Amniotic stem cell (primary cell): ENCODE results near the gene YOD1.

ENCODE experiments used
- DNase-seq: peaks from one replicate; lab custom pipeline; 2025; lab: John Stamatoyannopoulos, UW

The YOD1 gene

GRCh38 chr1:207051191-207051943 lies at the start of gene YOD1:
YOD1 (minus strand) TSS chr1:207051208; CDS start chr1:207051030, 178 bp downstream.
- DNase-seq: no peak

GRCh38 chr1:207097871-207098324 lies 46.9 kb upstream of the YOD1 start:
- DNase-seq: no peak

- DNase-seq: no peak
These were observed 42.9 kb upstream of the YOD1 start for GRCh38 chr1:207093944-207094343.

GRCh38 chr1:207091200-207091908 lies 40.3 kb upstream of the YOD1 start:
- no peak for DNase-seq

- no peak for DNase-seq
These were observed 38.8 kb upstream of the YOD1 start for GRCh38 chr1:207089627-207090355.

GRCh38 chr1:207088701-207089626 lies 38.0 kb upstream of the YOD1 start, which contains the start of gene C4BPB:
C4BPB (plus strand) TSS chr1:207088860; CDS start chr1:207089532, 672 bp downstream.
- no peak for DNase-seq

GRCh38 chr1:207088161-207088560 lies 37.2 kb upstream of the YOD1 start:
- no peak for DNase-seq

GRCh38 chr1:207085887-207086286 lies 34.9 kb upstream of the YOD1 start:
- no peak for DNase-seq

GRCh38 chr1:207084701-207085180 lies 33.7 kb upstream of the YOD1 start:
- peak; percentile 39 for DNase-seq

GRCh38 chr1:207084232-207084631 lies 33.2 kb upstream of the YOD1 start:
- DNase-seq: no peak

GRCh38 chr1:207081806-207082205 lies 30.8 kb upstream of the YOD1 start:
- DNase-seq: no peak

- DNase-seq: no peak
These were observed 30.1 kb upstream of the YOD1 start for GRCh38 chr1:207081088-207081487.

GRCh38 chr1:207079706-207080241 lies 28.8 kb upstream of the YOD1 start:
- DNase-seq: no peak

- DNase-seq: no peak
These were observed 27.6 kb upstream of the YOD1 start for GRCh38 chr1:207078578-207079132.

GRCh38 chr1:207077470-207078377 lies 26.7 kb upstream of the YOD1 start:
- peak; percentile 0 for DNase-seq

GRCh38 chr1:207077012-207077411 lies 26.0 kb upstream of the YOD1 start:
- no peak for DNase-seq

GRCh38 chr1:207076181-207076955 lies 25.4 kb upstream of the YOD1 start:
- no peak for DNase-seq

GRCh38 chr1:207073906-207074820 lies 23.2 kb upstream of the YOD1 start:
- no peak for DNase-seq
